Peyer's patch (tissue), 4 donors: ENCODE results near the gene AGPAT2. TPM values are rescaled to one million over a fixed set of nuclear protein-coding genes. Genes with fewer than 3 reads are reported as not detected.
"Not testable (repeated sequence)": the region's sequence is repeated elsewhere in the genome, so short reads cannot be mapped to it uniquely, and the experiment has no call there.

Source experiments
- DNase-seq, 3 donors: peaks; one replicate each; pipeline ENCODE4 v3.0.0-alpha.2; 2017 to 2019
- H3K27ac ChIP-seq, 4 donors: fragments of 200-600 bp; sonication (generic); one replicate each; pipeline ENCODE4 v1.5.1; 2016 to 2019
- H3K27me3 ChIP-seq, 2 donors: fragments of 200-600 bp; sonication (generic); one replicate each; pipeline ENCODE4 v1.5.1; 2019
- H3K36me3 ChIP-seq, 3 donors: fragments of 200-600 bp; sonication (generic); one replicate each; pipeline ENCODE4 v1.5.1; 2016 to 2019
- H3K4me1 ChIP-seq, 4 donors: fragments of 200-600 bp; sonication (generic); one replicate each; pipeline ENCODE4 v1.5.1; 2016 to 2019
- H3K4me3 ChIP-seq, 4 donors: fragments of 200-600 bp; sonication (generic); 1 replicate in 3 of 4; 2 replicates in 1 of 4; pipeline ENCODE4 v1.5.1; 2016 to 2019; ENCODE audit warnings: mild to moderate bottlenecking in 1 of 4
- H3K9me3 ChIP-seq, 4 donors: fragments of 200-600 bp; sonication (generic); one replicate each; pipeline ENCODE4 v1.5.1; 2016 to 2019; ENCODE audit warnings: mild to moderate bottlenecking in 1 of 4
- CTCF ChIP-seq, 6 experiments: fragments of 450-650 bp in 4 of 6; fragments of 200-600 bp in 2 of 6; sonication (generic) in 1 of 6; IDR thresholded peaks; one replicate each; pipeline ENCODE4 v1.5.1; 2017 to 2019; ENCODE audit warnings: antibody characterized with exemption in 6 of 6, mild to moderate bottlenecking in 3 of 6, moderate library complexity in 1 of 6
- POLR2A ChIP-seq, 2 donors: fragments of 450-650 bp; IDR thresholded peaks; one replicate each; pipeline ENCODE4 v1.5.1; 2017; ENCODE audit warnings: antibody characterized with exemption in 2 of 2, mild to moderate bottlenecking in 2 of 2, moderate library complexity in 2 of 2
- total RNA-seq, 4 donors: library from RNA; depleted of rRNA; stranded (reverse); fragments of >200 nt; gene quantifications; one replicate each; pipeline ENCODE4 v1.1.0, GENCODE V29; 2016

AGPAT2 gene
- total RNA-seq, 4 donors from 2014 or later = 97.4 to 802 (median 479) TPM

- Histone ChIP-seq H3K27ac (peak overlapping the region in 2 of 4 donors; percentile 2 to 13), H3K4me1 (peaks cover 0 to 17% (median 6%) of the 10 kb centered on the region in 4 donors), H3K36me3 (no peaks in the 10 kb centered on the region), H3K4me3 (peak overlapping the region in 1 of 4 donors; percentile 47), H3K9me3 (no peaks in the 10 kb centered on the region), H3K27me3 (peaks cover 0 to 17% of the 10 kb centered on the region in 2 donors)
- no peak for TF ChIP-seq POLR2A (IDR thresholded peaks at IDR 0.05)
- TF ChIP-seq CTCF (IDR thresholded peaks at IDR 0.05) = no peak
- DNase-seq = peak in 1 of 3 donors; percentile 46
Measured at GRCh38 chr9:136713550-136713949, 26.3 kb upstream of the AGPAT2 start.

GRCh38 chr9:136712690-136713544 lies 25.7 kb upstream of the AGPAT2 start:
- Histone ChIP-seq H3K9me3 (no peaks in the 10 kb centered on the region), H3K27ac (peak overlapping the region in 1 of 4 donors; percentile 2), H3K27me3 (peaks cover 0 to 17% of the 10 kb centered on the region in 2 donors), H3K4me3 (peak overlapping the region in 3 of 4 donors; percentile 42 to 48 (median 47)), H3K36me3 (no peaks in the 10 kb centered on the region), H3K4me1 (peaks cover 0 to 12% (median 6%) of the 10 kb centered on the region in 4 donors)
- DNase-seq = no peak
- TF ChIP-seq POLR2A (IDR thresholded peaks at IDR 0.05) (no peak), CTCF (IDR thresholded peaks at IDR 0.05) (no peak)

- H3K4me3 ChIP-seq = peak within 1 kb of the TSS in 3 of 4 donors; percentile 42 to 48 (median 47)
- DNase-seq = no peak
Measured at GRCh38 chr9:136711751-136712689, 24.8 kb upstream of the AGPAT2 start, which contains the start of gene DIPK1B. Gene DIPK1B (plus strand): TSS chr9:136712572. CDS start chr9:136712666, 94 bp downstream.

GRCh38 chr9:136711219-136711648 lies 24.0 kb upstream of the AGPAT2 start:
- not testable (repeated sequence) for H3K36me3 ChIP-seq, H3K9me3 ChIP-seq, H3K27ac ChIP-seq, H3K4me3 ChIP-seq, DNase-seq
- Histone ChIP-seq H3K4me1 (peaks cover 0 to 12% (median 6%) of the 10 kb centered on the region in 4 donors), H3K27me3 (peaks cover 0 to 17% of the 10 kb centered on the region in 2 donors)

More at GRCh38 chr9:136711751-136712689, 24.8 kb upstream of the AGPAT2 start, which contains the start of gene DIPK1B:
- TF ChIP-seq CTCF (IDR thresholded peaks at IDR 0.05) = no peak
- TF ChIP-seq POLR2A (IDR thresholded peaks at IDR 0.05) = no peak
- H3K27ac ChIP-seq = peak within 1 kb of the TSS in 1 of 4 donors; percentile 2
- no peaks in the 10 kb centered on the region for H3K9me3 ChIP-seq
- peaks cover 0 to 12% (median 6%) of the 10 kb centered on the region in 4 donors for H3K4me1 ChIP-seq
- peaks cover 0 to 17% of the 10 kb centered on the region in 2 donors for H3K27me3 ChIP-seq
- no peaks in the 10 kb centered on the region for H3K36me3 ChIP-seq

- Histone ChIP-seq H3K36me3 (no peaks in the 10 kb centered on the region), H3K4me1 (peaks cover 0 to 12% (median 6%) of the 10 kb centered on the region in 4 donors), H3K27me3 (peaks cover 0 to 17% of the 10 kb centered on the region in 2 donors), H3K4me3 (no peak overlapping the region), H3K27ac (no peak overlapping the region), H3K9me3 (no peaks in the 10 kb centered on the region)
- TF ChIP-seq POLR2A (IDR thresholded peaks at IDR 0.05) (no peak), CTCF (IDR thresholded peaks at IDR 0.05) (no peak)
- no peak for DNase-seq
Measured at GRCh38 chr9:136710543-136710942, 23.3 kb upstream of the AGPAT2 start.
